Esophagus muscularis mucosa (tissue), 4 donors: ENCODE data around the gene B4GALT6.

Source experiments
- EP300 ChIP-seq: sonication (generic); formaldehyde crosslinking; IDR thresholded peaks from one replicate; pipeline ENCODE4 v1.6.1; 2017; ENCODE audit warnings: antibody characterized with exemption
- POLR2A ChIP-seq: fragments of 450-650 bp; IDR thresholded peaks from one replicate; pipeline ENCODE4 v1.6.1; 2017; ENCODE audit warnings: antibody characterized with exemption, moderate library complexity, mild to moderate bottlenecking, low read depth
- POLR2AphosphoS5 ChIP-seq, 2 donors: sonication (generic); formaldehyde crosslinking; IDR thresholded peaks; one replicate each; pipeline ENCODE4 v1.6.1; 2017; ENCODE audit warnings: antibody characterized with exemption in 2 of 2
- TF ChIP-seq, protein P1 (sequence below), 3 experiments: fragments of 200-600 bp in 2 of 3; fragments of 450-650 bp in 1 of 3; sonication (generic) in 2 of 3; IDR thresholded peaks; one replicate each; pipeline ENCODE4 v1.5.1; 2017 to 2019; ENCODE audit warnings: antibody characterized with exemption in 3 of 3, mild to moderate bottlenecking in 2 of 3, moderate library complexity in 1 of 3

GRCh38 chr18:31583185-31583854 is 101.1 kb downstream of the B4GALT6 start:
- TF ChIP-seq, protein P1, sequence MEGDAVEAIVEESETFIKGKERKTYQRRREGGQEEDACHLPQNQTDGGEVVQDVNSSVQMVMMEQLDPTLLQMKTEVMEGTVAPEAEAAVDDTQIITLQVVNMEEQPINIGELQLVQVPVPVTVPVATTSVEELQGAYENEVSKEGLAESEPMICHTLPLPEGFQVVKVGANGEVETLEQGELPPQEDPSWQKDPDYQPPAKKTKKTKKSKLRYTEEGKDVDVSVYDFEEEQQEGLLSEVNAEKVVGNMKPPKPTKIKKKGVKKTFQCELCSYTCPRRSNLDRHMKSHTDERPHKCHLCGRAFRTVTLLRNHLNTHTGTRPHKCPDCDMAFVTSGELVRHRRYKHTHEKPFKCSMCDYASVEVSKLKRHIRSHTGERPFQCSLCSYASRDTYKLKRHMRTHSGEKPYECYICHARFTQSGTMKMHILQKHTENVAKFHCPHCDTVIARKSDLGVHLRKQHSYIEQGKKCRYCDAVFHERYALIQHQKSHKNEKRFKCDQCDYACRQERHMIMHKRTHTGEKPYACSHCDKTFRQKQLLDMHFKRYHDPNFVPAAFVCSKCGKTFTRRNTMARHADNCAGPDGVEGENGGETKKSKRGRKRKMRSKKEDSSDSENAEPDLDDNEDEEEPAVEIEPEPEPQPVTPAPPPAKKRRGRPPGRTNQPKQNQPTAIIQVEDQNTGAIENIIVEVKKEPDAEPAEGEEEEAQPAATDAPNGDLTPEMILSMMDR (IDR thresholded peaks at IDR 0.05) = no peak
- TF ChIP-seq POLR2A = no peak
- TF ChIP-seq POLR2AphosphoS5 (IDR thresholded peaks at IDR 0.05) = no peak
- TF ChIP-seq EP300 = no peak
